Superior temporal gyrus (tissue), 1 donor: ENCODE results near the gene PRKN.

Source experiments
- DNase-seq: peaks from one replicate; pipeline ENCODE4 v3.0.0-alpha.2; 2016; ENCODE audit errors: extremely low spot score

Gene PRKN

DNA sequence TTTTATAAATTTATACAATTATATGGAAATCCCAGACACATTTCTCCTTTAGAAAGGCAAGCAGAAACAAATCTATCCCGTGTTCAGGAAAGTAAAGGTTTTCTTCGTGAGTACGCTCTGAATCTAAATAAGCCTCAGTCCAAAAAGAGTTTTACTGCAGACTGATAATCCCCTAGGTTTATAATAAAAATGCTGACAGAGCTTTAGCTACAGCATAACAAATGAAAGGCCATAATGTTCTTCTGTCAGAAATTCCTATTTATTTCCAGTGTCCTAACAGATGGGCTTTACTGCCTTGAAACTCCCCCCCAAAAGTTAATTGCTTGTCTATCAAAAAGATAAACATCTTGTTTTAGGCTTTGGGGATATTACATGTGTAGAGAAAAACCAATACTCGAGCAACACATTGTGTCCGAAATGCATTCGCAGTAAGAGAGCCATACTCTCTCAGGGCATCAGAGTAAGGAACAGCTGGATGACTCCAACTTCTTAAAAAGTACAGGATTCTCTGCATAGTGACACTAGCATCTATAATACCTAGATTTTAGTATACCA, 109.0 kb downstream of the PRKN start:
- no peak for DNase-seq

DNA sequence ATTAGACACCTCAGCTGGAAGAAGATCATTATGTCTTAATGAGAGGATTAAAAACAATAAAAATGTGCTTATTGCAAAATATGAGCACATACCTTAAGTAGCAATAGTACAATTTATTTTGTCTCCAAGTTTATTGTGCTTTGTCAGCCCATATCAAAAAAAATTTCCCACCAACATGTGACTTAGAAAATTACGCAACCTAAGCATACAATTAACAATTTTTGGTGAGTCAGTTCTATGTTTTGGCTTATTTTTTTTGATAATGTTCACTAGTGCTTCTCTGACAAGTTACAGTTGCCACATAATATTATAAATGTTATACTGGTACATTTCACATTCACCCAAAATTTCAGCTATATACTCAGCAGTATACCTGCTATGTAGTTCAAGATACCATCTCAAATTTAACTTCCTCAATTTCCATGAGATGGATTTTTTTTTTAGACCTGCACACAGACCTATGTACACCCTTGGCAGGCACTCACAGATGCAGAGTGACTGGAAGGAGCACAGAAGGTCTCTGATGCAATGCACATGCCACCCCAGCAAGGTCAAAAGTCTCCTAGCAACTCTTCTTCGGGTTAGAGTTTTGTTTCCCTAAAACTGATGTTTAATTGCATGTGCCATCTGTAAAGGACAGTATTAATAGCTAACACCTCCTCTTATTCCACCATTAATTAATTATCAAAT, 112.4 kb downstream of the PRKN start:
- DNase-seq: no peak

DNA sequence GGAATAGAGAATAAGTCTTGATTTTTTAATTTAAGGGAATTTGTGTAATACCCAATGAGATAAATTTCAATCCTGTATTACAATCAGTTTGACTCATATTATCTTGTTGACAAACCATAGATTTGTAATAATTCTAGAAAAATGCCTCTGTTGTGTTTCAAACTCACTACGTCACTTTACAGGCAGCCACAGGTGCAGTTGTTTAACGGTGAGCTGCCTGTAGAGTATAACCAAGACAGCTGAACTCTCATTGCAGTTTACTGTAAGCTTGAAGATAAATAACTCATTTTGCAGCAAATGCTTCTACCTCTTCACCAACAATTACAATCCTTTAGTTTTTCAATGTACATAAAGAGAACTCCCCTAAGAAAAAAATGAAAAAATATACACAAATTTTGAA, 114.3 kb downstream of the PRKN start:
- DNase-seq: no peak

DNA sequence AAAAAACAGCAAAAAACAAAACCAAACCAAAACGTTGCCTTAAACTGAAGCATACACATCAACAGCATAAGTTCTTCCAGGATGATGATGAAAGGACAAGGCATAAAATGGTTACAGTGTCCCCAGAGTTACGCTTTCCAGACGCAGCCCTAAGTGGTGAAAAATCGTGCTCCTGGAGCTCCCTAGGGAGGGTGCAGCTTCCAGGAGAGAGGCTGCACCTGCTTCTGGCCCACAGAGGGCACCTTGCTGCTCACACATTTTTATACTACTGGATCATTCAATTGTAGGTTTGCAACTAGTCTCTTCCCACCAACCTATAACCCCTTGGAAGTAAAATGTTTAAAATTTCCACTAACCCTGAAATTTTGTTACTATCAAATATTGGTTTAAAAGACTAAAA, 115.0 kb downstream of the PRKN start:
- no peak for DNase-seq

DNA sequence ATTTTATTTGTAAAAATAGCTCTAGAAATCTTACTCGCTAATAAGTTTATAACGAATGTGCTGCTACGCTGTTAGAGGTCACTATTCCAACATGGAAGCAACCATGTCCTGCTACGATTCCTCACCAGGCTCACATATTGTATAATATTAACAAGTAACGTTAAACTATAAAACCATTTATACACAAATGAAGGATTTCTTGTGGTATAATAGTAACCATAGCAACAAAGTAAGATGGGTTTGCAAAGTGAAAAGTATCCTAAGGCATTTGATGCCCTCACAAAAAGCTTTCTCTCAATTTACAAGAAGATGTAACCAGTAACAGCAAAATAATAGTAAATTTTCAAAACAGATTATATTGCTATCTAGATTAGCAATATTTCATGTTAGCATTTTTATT, 117.2 kb downstream of the PRKN start:
- no peak for DNase-seq

DNA sequence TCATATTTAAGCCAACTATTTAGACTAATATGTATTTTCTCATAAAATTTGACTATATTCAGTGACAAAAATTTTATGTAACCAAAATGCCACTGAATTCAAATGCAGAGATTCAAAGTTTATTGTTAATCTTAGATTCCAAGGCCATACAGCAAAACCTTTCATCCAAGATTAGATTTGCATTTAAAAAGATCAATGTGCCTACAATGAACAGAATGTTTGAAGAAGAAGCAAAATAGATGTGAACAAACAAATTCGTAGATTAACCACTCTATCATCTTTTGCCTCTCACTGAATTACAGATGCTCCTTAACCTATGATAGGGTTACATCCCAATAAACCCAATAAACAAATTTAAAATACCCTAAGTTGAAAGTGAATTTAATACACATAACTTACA, 121.7 kb downstream of the PRKN start:
- DNase-seq: no peak

DNA sequence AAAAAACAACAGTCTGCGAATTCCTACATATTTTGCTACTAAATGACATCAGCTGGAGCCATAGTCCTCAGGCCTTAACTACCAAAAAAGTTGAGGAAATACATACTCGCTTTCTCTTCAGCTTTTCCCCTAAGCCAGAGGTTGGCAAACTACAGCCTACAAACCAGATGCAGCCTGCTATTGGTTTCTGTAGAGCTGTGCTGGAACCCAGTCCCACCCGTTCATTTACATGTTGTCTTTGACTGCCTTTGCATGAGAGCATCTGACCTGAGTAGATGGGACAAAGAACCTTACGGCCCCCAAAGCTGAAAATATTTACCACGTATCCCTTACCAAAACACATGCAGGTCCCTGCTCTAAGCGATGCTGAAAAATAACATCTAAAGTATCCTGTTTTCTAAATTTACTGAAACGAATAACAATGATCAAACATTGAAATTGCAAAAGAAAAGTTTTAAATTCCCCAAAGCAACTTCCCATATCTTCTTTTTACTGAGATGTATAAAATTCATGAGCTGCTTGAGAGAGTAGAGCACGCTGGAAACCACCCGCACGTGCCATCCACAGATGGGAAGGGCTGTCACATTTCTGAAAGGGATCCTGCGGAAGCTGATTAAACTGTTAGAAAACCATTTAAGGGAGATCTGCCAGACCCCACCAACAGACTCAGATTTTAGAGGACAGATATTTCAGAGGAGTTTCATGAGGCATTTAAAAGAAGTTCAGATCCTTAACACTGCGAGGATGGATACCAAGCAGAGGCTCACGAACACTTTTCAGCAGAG, 124.1 kb downstream of the PRKN start:
- no peak for DNase-seq

DNA sequence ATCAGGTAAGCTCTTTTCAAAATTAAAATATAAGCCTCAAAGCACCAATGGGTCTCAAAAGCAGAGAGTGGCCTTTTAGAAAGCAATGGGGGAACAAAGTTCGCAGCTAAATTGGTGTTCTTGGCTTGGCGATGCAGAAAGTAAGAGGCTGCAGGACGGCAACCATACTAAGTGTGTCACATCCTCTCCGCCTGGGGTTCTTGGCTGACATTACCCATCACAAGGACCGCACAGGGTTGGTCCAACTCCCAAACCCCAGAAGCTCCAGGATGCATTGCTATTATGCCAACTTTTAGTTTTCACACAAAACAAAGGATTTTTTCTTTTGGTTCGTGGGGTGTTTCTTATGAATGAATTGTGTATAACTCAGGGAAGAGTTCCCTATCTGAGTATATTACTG, 124.8 kb downstream of the PRKN start:
- DNase-seq: no peak

DNA sequence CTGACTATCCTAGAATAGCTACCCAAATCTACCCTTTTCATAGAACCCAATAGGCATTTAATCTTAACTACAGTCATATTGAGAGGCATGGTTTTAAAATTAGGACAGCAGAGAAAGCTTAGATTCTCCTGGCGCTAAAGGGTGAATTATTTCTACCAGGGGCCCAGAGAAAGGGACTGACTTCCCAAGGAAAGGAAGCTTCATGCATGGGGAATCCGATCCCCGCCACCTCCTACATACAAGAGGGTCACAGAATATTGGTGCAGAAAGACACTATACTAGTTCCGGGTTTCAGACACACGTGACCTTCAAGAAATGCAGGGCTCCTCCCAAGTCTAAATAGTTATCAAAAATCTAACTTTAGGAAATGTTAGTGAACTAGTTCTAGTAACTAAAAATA, 130.9 kb downstream of the PRKN start:
- no peak for DNase-seq

DNA sequence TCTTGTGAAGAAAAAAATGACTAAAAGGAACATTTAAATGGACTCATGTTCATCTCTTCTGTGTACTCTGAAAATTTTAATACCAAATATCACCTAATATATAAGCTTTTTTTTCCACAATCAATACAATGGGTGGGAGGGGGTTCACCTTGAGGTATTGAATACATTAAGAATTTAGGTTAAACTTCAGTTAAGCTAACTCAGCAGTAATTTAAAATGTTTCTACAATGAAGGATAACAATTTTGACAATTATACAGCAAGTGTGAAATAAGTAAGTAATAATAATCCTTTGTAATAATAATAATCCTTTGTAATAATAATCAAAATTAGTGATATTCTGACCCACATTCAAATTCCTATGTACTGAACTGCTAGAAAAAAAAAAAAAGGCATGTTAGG, 136.0 kb downstream of the PRKN start:
- DNase-seq: no peak

DNA sequence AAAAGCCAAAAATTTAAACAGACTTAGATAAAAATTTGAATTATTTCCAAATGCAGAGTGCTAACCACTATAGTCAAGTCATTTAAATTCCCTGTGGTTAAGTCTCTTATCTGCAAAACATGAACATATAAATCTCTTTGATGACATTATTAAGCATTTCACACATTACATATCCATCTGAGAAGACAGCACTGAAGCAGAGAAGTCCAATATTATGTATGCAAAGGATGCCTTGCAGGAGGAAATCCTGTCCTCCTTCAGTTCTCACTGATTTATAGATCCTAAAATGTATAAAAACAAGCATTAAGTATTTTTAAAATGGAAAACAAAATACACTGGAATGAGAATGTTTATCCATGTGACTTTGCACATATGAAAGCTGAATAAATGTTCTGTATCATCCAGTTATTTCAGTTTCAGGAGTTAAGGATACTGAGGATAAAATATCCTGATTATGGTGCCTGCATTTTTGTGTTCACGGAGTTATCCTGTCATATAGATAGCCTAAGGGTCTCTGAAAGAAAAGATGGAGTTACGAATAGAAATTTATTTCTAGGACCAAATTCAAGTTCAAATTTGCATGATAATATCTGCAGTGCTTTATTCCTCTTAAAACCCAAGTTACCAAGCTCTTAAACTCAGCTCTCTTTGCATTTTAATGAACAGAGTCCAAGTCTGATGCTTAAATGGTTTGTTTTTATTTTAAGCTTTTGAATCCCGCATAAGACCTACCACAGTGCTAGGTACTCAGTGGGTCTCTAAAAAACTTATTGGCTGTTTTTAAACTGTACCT, 145.4 kb downstream of the PRKN start:
- no peak for DNase-seq

DNA sequence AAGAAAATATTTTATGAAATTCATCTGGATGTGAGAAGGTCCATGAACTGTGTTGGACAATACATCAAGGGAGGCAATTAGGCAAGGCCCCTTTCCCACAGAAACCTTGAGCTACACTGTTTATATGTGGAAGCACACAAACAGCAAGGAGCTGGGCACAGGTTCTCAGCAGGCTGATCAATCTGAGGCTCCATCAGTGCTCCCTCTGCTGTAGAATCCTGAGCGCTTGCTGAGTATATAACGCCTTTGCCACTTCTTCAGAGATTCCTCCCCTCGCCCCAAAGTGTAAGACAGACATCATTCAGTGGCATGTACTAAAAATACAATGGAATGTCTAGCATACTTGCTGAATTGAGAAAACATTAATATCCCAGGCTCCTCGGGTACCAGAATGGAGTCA, 146.9 kb downstream of the PRKN start:
- no peak for DNase-seq

DNA sequence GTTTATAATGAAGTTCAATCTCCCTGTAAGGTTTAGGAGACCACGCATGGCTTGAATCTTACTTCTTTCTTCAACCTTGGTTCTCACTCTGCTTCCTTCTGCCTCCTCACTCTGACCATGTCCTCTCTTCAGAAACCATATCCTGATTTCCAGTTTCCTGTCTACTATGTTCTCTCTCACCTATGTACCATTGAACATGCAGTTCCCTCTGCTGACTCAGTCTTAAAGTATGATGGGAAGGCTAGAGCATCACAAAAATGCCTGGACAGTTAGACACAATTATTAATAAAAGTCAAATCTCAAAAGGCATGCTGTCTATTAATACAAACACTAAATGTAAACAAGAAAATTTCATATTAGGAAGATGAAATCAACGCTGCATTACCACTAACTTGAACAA, 151.6 kb downstream of the PRKN start:
- no peak for DNase-seq

DNA sequence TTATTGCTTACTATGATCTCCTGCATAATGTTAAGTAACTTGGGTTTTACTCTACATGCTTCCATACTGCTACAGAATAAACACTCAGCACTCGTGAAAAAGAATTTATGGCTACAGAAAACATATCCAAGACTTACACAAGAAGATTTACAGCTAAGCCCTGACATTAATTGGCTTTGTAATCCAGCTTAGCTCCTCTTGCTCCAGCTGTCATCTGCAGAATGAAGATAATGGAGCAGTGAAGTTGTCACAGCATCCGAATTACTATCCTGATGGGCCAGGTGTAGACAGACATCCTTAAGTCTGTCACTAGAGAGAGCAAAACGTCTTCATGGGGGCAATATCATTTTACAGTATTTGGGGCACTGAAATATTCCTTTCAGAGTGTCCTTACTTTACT, 155.3 kb downstream of the PRKN start:
- DNase-seq: no peak

DNA sequence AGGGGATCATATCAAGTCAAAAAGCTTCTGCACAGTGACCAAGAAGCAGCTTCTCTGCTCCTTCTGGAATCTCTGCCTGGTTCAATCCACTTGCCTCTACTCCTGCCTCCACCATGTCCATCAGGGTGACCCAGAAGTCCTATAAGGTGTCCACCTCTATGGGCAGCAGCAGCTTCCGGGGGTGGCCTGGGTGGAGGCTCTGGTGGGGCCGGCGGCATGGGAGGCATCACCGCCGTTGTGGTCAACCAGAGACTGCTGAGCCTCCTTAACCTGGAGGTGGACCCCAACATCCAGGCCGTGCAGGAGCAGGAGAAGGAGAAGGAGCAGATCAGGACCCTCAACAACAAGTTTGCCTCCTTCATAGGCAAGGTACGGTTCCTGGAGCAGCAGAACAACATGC, 159.3 kb downstream of the PRKN start:
- DNase-seq: no peak

DNA sequence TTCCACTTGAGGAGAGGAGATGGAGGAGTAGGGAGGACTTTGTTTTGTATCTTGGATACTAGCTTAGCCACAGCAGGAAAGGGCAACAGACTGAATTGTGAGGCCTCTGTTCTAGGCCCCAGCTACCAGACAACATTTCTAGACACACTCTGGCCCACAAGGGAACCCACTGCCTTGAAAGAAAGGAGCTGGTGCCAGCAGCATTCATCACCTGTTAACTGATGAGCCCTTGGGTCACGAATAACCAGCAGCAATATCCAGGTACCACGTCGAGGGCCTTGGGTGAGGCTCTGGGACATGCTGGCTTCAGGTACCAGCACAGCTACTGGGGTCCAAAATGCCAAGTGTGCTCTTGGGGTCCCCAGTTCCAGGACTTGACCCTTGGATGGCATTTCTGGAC, 165.5 kb downstream of the PRKN start:
- no peak for DNase-seq

DNA sequence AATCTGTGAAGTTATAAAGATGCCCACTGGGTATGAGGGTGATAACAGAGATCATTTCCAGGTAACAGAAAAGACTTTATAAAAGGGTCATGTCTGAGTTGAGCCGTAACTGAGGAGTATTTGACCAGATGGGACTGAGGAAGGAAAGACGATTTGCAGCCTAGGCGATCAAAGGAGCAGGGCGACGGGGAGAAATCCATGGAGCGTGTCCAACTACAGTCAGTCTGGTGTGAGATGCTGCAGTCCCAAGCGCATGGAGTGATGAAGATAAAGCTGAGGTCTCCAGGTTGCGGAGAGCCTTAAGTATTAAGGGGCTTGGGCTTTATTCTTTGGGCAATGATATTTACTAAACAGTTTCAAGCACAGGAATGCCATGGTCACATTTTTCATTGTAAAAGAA, 166.7 kb downstream of the PRKN start:
- no peak for DNase-seq

DNA sequence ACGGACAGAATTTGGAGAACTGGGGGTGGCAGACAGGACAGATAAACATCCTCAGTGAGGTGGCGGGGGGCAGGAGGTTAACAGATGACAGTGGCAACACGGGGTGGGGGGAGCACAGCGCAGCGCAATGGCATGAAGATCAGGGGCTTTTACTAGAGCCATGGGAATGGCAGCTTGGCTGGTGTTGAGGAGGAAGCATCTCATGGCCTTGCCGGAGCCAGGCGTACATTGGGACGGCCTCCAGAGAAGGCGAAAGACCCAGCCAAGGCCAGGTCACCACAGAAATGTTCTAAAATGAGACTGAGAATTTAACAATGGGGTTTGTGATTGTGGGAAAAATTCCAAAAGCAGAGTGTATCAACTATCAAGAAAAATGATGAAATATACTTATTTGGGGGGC, 173.0 kb downstream of the PRKN start:
- DNase-seq: no peak

DNA sequence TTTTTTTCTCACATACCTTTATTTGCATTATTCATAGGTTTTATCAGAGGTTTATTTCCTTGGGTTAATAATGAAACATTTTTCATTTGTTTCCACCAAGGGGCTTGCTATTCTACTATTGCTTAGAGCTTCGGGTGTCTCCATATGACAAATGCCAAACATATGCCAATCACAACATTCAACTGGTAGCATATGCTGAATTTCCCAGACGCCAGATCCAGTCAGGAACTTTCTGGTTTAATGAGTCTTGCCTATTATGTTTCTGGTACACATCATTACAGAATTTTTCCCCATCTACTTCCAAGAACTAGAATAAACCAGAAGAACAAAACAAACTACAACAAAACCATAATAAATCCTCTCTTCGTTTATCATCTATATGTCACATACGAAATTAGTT, 180.7 kb downstream of the PRKN start:
- DNase-seq: no peak

DNA sequence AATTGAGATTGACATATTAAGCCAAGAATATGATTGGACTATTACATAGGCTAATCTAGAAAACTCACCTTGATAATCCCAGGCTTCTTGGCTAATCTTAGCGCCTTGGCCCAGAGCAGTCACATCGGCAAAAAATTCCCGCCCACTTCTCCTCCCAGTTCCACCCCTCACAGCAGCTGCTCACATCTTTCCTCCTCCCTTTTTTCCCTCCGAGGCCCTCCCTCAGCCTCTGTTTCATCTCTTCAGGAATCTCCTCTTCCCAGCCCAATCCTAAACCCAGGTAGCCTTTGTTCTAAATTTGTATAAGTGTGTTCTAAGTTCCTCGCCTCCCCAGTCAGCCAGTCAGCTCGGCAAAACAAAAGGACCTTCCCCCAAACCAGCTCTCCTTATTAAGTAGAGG, 184.3 kb downstream of the PRKN start:
- DNase-seq: no peak

DNA sequence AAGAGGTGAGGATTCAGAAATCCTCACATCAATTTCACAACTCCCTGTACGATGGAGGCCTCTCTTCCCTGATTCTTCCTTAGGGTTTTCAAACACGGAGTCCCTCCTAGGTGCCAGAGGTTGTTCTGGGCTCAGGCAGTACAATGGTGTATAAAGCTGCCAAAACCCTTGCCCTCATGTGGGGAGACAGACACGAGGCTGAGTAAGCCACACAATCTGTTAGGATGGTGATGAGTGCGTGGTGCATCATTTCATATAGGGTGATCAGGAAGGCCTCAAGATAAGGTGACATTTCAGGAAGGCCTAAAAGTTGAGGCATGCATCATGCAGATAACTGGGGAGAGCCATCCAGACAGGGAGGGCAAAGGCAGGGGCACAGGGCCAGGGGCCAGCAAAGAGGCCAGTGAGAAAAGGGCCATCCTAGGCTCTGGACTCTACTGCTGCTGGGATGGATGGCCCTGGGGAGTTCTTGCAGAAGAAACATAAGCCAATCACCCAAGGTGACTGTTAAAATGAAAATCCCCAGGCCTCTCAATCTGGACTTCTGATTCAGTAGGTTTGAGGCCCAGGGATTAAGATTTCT, 186.5 kb downstream of the PRKN start:
- no peak for DNase-seq

DNA sequence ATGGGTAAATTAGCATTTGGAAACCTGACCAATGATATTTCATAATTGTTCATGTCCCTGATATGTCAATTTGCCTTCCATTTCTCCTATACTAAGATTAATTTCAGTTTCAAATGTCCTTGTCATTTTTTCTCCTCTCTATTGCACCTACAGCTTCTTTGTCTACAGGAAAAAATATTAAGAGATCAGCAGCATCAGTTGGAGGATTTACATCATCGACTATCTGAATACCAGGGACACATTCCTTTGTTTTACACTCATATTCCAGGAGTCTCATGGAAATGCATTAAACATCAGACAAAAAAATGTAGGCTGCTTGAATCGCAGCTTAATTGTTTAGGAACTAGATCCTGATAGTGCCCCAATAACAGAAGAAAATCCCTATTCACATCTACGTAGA, 188.2 kb downstream of the PRKN start:
- no peak for DNase-seq
